Activated naive CD4-positive, alpha-beta T cell treated with anti-CD3 and anti-CD28 coated beads, Interleukin-2, amount 10 ng/mL, durations not matched to agents 7 days and 5 days (primary cell): ENCODE results near the gene LCE2C.
A peak's percentile ranks its signal among the peaks of the same experiment; 100 is the strongest.
"Not testable (repeated sequence)": the region's sequence is repeated elsewhere in the genome, so short reads cannot be mapped to it uniquely, and the experiment has no call there.

ENCODE experiments used
- CTCF ChIA-PET: fragments of 350-600 bp; sonication (Branson Sonifier 250); formaldehyde crosslinking; loops from one replicate; lab custom pipeline; 2021; ENCODE audit warnings: antibody characterized with exemption; lab: Charles Lee
- DNase-seq: peaks from one replicate; pipeline ENCODE4 v3.0.0-alpha.2; 2020
- H3K27ac Mint-ChIP-seq: one replicate; pipeline ENCODE4 v1.8.0; 2021; ENCODE audit warnings: mild to moderate bottlenecking, moderate library complexity, mixed read lengths
- H3K27me3 Mint-ChIP-seq: one replicate; pipeline ENCODE4 v1.8.0; 2021; ENCODE audit warnings: mild to moderate bottlenecking, mixed read lengths
- H3K36me3 Mint-ChIP-seq: one replicate; pipeline ENCODE4 v1.8.0; 2021; ENCODE audit warnings: mixed read lengths
- H3K4me1 Mint-ChIP-seq: one replicate; pipeline ENCODE4 v1.8.0; 2021; ENCODE audit warnings: mixed read lengths
- H3K4me3 Mint-ChIP-seq: one replicate; pipeline ENCODE4 v1.8.0; 2021; ENCODE audit warnings: mild to moderate bottlenecking, moderate library complexity, mixed read lengths
- H3K9me3 Mint-ChIP-seq: one replicate; pipeline ENCODE4 v1.8.0; 2021; ENCODE audit warnings: mixed read lengths

LCE2C gene

GRCh38 chr1:152674983-152675382 is at the start of gene LCE2C:
LCE2C (plus strand) TSS chr1:152675279; CDS start chr1:152676016, 737 bp downstream.
- H3K36me3 Mint-ChIP-seq, H3K27ac Mint-ChIP-seq, H3K9me3 Mint-ChIP-seq, CTCF ChIA-PET, DNase-seq, H3K4me1 Mint-ChIP-seq, H3K4me3 Mint-ChIP-seq: not testable (repeated sequence)
- peaks cover 13% of the 10 kb centered on the region for H3K27me3 Mint-ChIP-seq

- Mint-ChIP-seq H3K36me3 (no peaks in the 10 kb centered on the region), H3K4me3 (no peak overlapping the region), H3K27me3 (peaks cover 25% of the 10 kb centered on the region), H3K4me1 (no peaks in the 10 kb centered on the region), H3K27ac (no peak overlapping the region), H3K9me3 (no peaks in the 10 kb centered on the region)
- no peak for DNase-seq
- CTCF ChIA-PET, result no interaction called here
Measured at GRCh38 chr1:152626744-152627143, 48.3 kb upstream of the LCE2C start.

GRCh38 chr1:152630596-152630995 is 44.5 kb upstream of the LCE2C start:
- H3K4me3 Mint-ChIP-seq, result no peak overlapping the region
- CTCF ChIA-PET, result no interaction called here
- H3K27me3 Mint-ChIP-seq, result peaks cover 3% of the 10 kb centered on the region
- no peak for DNase-seq
- H3K27ac Mint-ChIP-seq, result no peak overlapping the region
- H3K4me1 Mint-ChIP-seq, result no peaks in the 10 kb centered on the region
- no peaks in the 10 kb centered on the region for H3K9me3 Mint-ChIP-seq
- no peaks in the 10 kb centered on the region for H3K36me3 Mint-ChIP-seq

- CTCF ChIA-PET, result interaction anchor here (0.7 to 1.5 kb wide), 2 partner anchors 14 to 18 kb away, joined by 3 read pairs; partner anchors contain the start of gene LCE3A
- no peaks in the 10 kb centered on the region for H3K36me3 Mint-ChIP-seq
- peaks cover 4% of the 10 kb centered on the region for H3K27me3 Mint-ChIP-seq
- H3K9me3 Mint-ChIP-seq, result no peaks in the 10 kb centered on the region
- no peak overlapping the region for H3K27ac Mint-ChIP-seq
- H3K4me3 Mint-ChIP-seq, result no peak overlapping the region
- DNase-seq, result no peak
- no peaks in the 10 kb centered on the region for H3K4me1 Mint-ChIP-seq
Measured at GRCh38 chr1:152640351-152640750, 34.7 kb upstream of the LCE2C start.

GRCh38 chr1:152643945-152644344 is 31.1 kb upstream of the LCE2C start:
- Mint-ChIP-seq H3K27ac (no peak overlapping the region), H3K4me3 (no peak overlapping the region), H3K27me3 (peaks cover 4% of the 10 kb centered on the region), H3K36me3 (no peaks in the 10 kb centered on the region), H3K9me3 (no peaks in the 10 kb centered on the region), H3K4me1 (no peaks in the 10 kb centered on the region)
- CTCF ChIA-PET, result interaction anchor here (0.8 to 1.3 kb wide), 3 partner anchors 10 to 12 kb away, joined by 3 read pairs; no protein-coding TSS in a partner anchor
- no peak for DNase-seq

GRCh38 chr1:152645146-152645545 is 29.9 kb upstream of the LCE2C start:
- no peaks in the 10 kb centered on the region for H3K4me1 Mint-ChIP-seq
- DNase-seq, result no peak
- H3K27me3 Mint-ChIP-seq, result peaks cover 10% of the 10 kb centered on the region
- no peaks in the 10 kb centered on the region for H3K36me3 Mint-ChIP-seq
- H3K4me3 Mint-ChIP-seq, result no peak overlapping the region
- H3K27ac Mint-ChIP-seq, result no peak overlapping the region
- H3K9me3 Mint-ChIP-seq, result no peaks in the 10 kb centered on the region
- CTCF ChIA-PET, result no interaction called here

GRCh38 chr1:152646656-152647055 is 28.4 kb upstream of the LCE2C start:
- H3K27ac Mint-ChIP-seq, result no peak overlapping the region
- H3K36me3 Mint-ChIP-seq, result no peaks in the 10 kb centered on the region
- no peaks in the 10 kb centered on the region for H3K9me3 Mint-ChIP-seq
- no peak overlapping the region for H3K4me3 Mint-ChIP-seq
- DNase-seq, result no peak
- peaks cover 15% of the 10 kb centered on the region for H3K27me3 Mint-ChIP-seq
- CTCF ChIA-PET, result no interaction called here
- no peaks in the 10 kb centered on the region for H3K4me1 Mint-ChIP-seq

- Mint-ChIP-seq H3K27ac (no peak overlapping the region), H3K4me1 (no peaks in the 10 kb centered on the region), H3K36me3 (no peaks in the 10 kb centered on the region), H3K27me3 (peaks cover 18% of the 10 kb centered on the region), H3K9me3 (no peaks in the 10 kb centered on the region), H3K4me3 (no peak overlapping the region)
- peak; percentile 69 for DNase-seq
- CTCF ChIA-PET, result interaction anchor here (0.6 to 1.6 kb wide), 16 partner anchors 8 to 1607 kb away, joined by 3 to 7 read pairs (median 3); partner anchors contain the start of gene LCE3A
Measured at GRCh38 chr1:152654110-152654509, 21.0 kb upstream of the LCE2C start.

- CTCF ChIA-PET, result interaction anchor here (0.8 to 1.1 kb wide), 2 partner anchors 12 to 570 kb away, joined by 3 to 4 read pairs; no protein-coding TSS in a partner anchor
Measured at GRCh38 chr1:152656459-152656858, 18.6 kb upstream of the LCE2C start.

GRCh38 chr1:152657677-152658076 is 17.4 kb upstream of the LCE2C start:
- Mint-ChIP-seq H3K27me3 (peaks cover 6% of the 10 kb centered on the region), H3K36me3 (no peaks in the 10 kb centered on the region), H3K27ac (no peak overlapping the region), H3K9me3 (no peaks in the 10 kb centered on the region), H3K4me1 (no peaks in the 10 kb centered on the region), H3K4me3 (no peak overlapping the region)
- no peak for DNase-seq
- CTCF ChIA-PET, result no interaction called here

More at GRCh38 chr1:152656459-152656858, 18.6 kb upstream of the LCE2C start:
- H3K27ac Mint-ChIP-seq, result no peak overlapping the region
- peaks cover 9% of the 10 kb centered on the region for H3K27me3 Mint-ChIP-seq
- no peaks in the 10 kb centered on the region for H3K9me3 Mint-ChIP-seq
- no peaks in the 10 kb centered on the region for H3K4me1 Mint-ChIP-seq
- H3K4me3 Mint-ChIP-seq, result no peak overlapping the region
- no peaks in the 10 kb centered on the region for H3K36me3 Mint-ChIP-seq
- no peak for DNase-seq

- no peaks in the 10 kb centered on the region for H3K9me3 Mint-ChIP-seq
- CTCF ChIA-PET, result no interaction called here
- H3K27me3 Mint-ChIP-seq, result peaks cover 6% of the 10 kb centered on the region
- H3K4me3 Mint-ChIP-seq, result no peak overlapping the region
- no peaks in the 10 kb centered on the region for H3K36me3 Mint-ChIP-seq
- no peaks in the 10 kb centered on the region for H3K4me1 Mint-ChIP-seq
- no peak for DNase-seq
- no peak overlapping the region for H3K27ac Mint-ChIP-seq
Measured at GRCh38 chr1:152658649-152659048, 16.4 kb upstream of the LCE2C start.

- Mint-ChIP-seq H3K36me3 (no peaks in the 10 kb centered on the region), H3K4me1 (no peaks in the 10 kb centered on the region), H3K9me3 (no peaks in the 10 kb centered on the region), H3K27me3 (no peaks in the 10 kb centered on the region), H3K4me3 (no peak within 1 kb of the TSS), H3K27ac (no peak within 1 kb of the TSS)
- CTCF ChIA-PET, result interaction anchor here (1.1 kb wide), 1 partner anchor 9 kb away, joined by 4 read pairs; no protein-coding TSS in a partner anchor
- DNase-seq, result no peak
Measured at GRCh38 chr1:152663098-152663497, 12.0 kb upstream of the LCE2C start, which contains the start of gene LCE2D. LCE2D (plus strand) TSS chr1:152663380; CDS start chr1:152664106, 726 bp downstream.

- H3K9me3 Mint-ChIP-seq, DNase-seq, CTCF ChIA-PET, H3K27ac Mint-ChIP-seq, H3K27me3 Mint-ChIP-seq, H3K4me3 Mint-ChIP-seq, H3K36me3 Mint-ChIP-seq, H3K4me1 Mint-ChIP-seq: not testable (repeated sequence)
Measured at GRCh38 chr1:152666171-152666570, 8.9 kb upstream of the LCE2C start.

GRCh38 chr1:152667648-152668047 is 7.4 kb upstream of the LCE2C start:
- H3K27ac Mint-ChIP-seq, result no peak overlapping the region
- H3K36me3 Mint-ChIP-seq, result no peaks in the 10 kb centered on the region
- CTCF ChIA-PET, result no interaction called here
- no peak for DNase-seq
- no peak overlapping the region for H3K4me3 Mint-ChIP-seq
- H3K4me1 Mint-ChIP-seq, result no peaks in the 10 kb centered on the region
- peaks cover 4% of the 10 kb centered on the region for H3K27me3 Mint-ChIP-seq
- H3K9me3 Mint-ChIP-seq, result no peaks in the 10 kb centered on the region

GRCh38 chr1:152673016-152673415 is 2.1 kb upstream of the LCE2C start:
- no peaks in the 10 kb centered on the region for H3K36me3 Mint-ChIP-seq
- no peak overlapping the region for H3K4me3 Mint-ChIP-seq
- no peak for DNase-seq
- peaks cover 4% of the 10 kb centered on the region for H3K27me3 Mint-ChIP-seq
- H3K27ac Mint-ChIP-seq, result no peak overlapping the region
- CTCF ChIA-PET, result no interaction called here
- no peaks in the 10 kb centered on the region for H3K4me1 Mint-ChIP-seq
- H3K9me3 Mint-ChIP-seq, result no peaks in the 10 kb centered on the region
